ENCODE data around the gene RAB40A. TPM values are rescaled to one million over a fixed set of nuclear protein-coding genes. Genes with fewer than 3 reads are reported as not detected.

Gene RAB40A
- total RNA-seq, 1 donor: 0.27 TPM

DNA sequence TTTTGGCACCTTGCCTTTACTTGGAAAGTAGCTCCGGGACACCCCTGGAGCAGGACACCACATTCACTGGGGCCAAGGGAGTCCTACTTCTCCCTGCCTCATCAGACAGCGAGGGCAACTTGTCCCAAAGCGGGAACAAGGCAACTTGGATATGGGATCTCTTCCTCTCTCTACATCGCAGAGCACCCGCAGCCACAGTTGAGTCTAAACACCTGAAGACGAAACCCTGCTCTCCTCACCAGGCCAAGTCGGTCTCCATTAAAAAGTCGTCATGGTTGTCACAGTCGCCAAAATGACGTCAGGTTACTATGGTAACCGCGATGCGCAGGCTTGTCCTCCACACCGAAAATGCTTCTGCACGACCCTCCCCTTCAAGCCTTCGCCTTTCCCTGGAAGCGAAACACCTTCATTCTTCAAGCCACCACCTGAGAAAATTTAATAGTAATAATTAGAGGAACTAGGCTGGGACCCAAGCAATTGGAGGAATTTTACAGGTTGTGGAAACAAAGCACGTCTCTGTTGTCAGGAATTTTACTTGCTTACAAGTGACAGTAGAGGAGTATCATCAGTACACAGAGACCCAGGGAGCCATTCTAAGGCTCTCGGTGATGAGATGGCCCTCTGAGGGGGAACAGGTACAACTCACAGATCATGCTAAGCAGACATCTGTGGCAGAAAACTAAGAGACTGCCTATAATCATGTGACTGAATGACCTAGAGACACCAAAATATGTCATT, 35.6 kb upstream of the RAB40A start:
- TF ChIP-seq, protein P1, sequence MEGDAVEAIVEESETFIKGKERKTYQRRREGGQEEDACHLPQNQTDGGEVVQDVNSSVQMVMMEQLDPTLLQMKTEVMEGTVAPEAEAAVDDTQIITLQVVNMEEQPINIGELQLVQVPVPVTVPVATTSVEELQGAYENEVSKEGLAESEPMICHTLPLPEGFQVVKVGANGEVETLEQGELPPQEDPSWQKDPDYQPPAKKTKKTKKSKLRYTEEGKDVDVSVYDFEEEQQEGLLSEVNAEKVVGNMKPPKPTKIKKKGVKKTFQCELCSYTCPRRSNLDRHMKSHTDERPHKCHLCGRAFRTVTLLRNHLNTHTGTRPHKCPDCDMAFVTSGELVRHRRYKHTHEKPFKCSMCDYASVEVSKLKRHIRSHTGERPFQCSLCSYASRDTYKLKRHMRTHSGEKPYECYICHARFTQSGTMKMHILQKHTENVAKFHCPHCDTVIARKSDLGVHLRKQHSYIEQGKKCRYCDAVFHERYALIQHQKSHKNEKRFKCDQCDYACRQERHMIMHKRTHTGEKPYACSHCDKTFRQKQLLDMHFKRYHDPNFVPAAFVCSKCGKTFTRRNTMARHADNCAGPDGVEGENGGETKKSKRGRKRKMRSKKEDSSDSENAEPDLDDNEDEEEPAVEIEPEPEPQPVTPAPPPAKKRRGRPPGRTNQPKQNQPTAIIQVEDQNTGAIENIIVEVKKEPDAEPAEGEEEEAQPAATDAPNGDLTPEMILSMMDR (IDR thresholded peaks at IDR 0.05; ENCODE audit: insufficient read depth, low read length): no peak
- peak; percentile 28 for DNase-seq (ENCODE audit: low read depth)
- H3K4me3 ChIP-seq (ENCODE audit: low read depth, low read length): peak overlapping the region; percentile 16

DNA sequence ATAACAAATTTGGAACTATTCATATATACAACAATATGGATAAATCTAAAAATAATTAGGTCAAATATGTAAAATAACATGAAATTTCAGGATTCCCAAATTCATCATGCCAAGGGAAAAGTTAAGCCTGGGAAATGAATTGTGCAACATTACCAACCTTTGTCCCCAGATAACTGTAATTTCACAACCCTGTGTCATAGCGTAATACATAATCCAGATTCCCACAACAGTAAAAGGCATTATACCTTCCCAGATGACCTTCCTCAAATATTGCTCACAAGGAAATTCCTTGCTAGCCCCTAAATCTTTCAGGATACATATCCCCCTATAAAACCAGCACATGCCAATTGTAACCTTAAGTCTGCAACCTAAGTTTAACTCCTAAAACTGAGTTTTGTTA, 32.9 kb upstream of the RAB40A start:
- no peak overlapping the region for H3K4me3 ChIP-seq (ENCODE audit: low read depth, low read length)
- peak; percentile 37 for DNase-seq (ENCODE audit: low read depth)
- TF ChIP-seq, protein P1 (IDR thresholded peaks at IDR 0.05; ENCODE audit: insufficient read depth, low read length): no peak

DNA sequence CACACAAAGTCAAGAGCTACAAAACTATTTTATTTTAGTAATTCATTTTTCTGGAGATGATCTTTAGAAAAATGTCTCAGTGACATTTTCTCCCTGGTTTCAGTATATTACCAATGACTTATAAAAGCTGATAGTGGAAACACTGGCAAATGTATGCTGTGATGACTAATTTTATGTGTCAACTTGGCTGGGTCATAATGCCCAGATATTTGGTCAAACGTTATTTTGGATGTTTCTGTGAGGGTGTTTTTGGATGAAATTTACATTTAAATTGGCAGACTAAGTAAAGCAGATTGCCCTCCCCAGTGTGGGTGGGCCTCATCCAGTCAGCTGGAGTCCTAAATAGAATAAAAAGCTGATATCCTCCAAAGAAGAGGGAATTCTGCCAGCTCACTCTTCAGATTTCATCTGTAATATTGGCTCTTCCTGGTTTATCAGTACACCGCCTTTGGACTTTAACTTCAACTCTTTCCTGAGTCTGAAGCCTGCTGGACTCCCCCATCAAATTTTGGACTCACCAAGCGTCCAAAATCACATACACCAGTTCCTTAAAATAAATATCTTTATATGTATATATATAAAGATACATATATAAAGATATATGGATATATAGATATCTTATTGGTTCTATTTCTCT, 31.2 kb upstream of the RAB40A start:
- TF ChIP-seq, protein P1 (IDR thresholded peaks at IDR 0.05; ENCODE audit: insufficient read depth, low read length): no peak
- peak; percentile 53 for DNase-seq (ENCODE audit: low read depth)
- H3K4me3 ChIP-seq (ENCODE audit: low read depth, low read length): no peak overlapping the region

DNA sequence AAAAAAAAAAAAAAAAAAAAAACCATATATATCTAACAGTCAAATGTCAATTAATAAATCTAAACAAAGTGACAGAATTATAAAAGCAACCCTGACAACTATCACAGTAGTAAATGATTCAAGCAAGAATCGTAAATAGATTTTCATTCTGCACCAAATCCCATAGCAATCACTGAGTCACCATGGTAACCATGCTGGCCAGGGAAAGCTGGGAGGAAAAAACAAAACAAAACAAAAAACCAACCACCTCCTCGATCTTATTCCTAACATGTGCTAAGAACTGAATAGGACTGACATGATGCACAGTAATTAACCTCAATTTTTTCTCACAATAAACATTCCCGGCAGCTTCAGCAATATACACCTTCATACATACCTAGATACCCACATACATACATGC, 30.6 kb upstream of the RAB40A start:
- no peak overlapping the region for H3K4me3 ChIP-seq (ENCODE audit: low read depth, low read length)
- DNase-seq (ENCODE audit: low read depth): peak; percentile 10
- TF ChIP-seq, protein P1 (IDR thresholded peaks at IDR 0.05; ENCODE audit: insufficient read depth, low read length): no peak

DNA sequence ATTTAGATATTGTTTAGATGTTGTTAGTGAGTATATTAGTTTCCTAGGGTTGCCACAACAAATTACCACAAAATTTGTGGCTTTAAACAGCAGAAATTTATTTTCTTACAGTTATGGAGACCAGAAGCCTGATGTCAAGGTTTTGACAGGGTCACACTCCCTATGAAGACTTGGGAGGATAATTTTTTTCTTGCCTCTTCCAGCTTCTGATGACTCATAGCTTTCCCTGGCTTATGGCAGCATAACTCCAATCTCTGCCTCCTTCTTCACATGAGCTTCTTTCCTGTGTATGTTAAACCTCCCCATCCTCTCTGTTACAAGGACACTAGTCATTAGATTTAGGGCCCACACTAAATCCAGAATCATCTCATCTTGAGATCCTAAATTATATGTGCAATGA, 20.9 kb upstream of the RAB40A start:
- TF ChIP-seq, protein P1 (IDR thresholded peaks at IDR 0.05; ENCODE audit: insufficient read depth, low read length): no peak
- DNase-seq (ENCODE audit: low read depth): peak; percentile 59
- no peak overlapping the region for H3K4me3 ChIP-seq (ENCODE audit: low read depth, low read length)

DNA sequence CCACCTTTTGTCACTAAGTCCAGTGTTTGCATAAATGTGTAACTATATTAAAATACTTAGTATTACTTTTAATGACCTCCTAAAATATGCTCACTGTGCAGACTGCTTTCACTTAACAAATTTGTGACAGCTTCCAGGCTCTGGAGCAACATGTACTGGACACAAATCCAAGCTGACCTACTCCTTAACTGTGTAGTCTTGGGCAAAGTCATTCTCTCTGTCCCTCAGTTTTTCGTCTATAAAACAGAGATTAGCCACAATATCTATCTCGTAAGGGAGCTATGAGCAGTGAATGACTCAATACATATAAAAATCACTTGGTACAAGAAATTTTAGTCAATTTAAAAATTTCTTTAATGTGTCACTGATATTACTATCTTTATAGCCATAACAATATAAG, 20.4 kb upstream of the RAB40A start:
- TF ChIP-seq, protein P1 (IDR thresholded peaks at IDR 0.05; ENCODE audit: insufficient read depth, low read length): no peak
- H3K4me3 ChIP-seq (ENCODE audit: low read depth, low read length): no peak overlapping the region
- DNase-seq (ENCODE audit: low read depth): no peak

Data from fibroblast of the aortic adventitia (primary cell).